ENCODE data around the gene KLHL6.

DNA sequence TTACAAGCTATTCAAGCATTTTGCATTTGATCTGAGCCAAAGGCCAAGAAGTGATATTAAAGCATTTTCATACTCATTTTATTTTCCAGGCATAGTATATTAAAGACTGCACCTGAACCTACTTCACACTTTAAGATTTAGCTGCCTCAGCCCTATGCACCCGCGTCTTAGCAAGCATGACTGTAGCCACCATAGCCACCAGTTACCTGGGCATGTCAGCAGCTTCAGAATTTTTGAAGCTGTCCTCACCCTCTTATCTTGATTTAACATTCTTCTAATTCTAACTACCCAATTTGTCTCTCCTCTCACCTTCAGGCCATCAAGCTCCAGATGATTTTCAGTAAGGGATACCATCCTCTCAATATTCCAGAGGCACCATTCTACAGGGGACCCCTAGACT, 39.1 kb upstream of the KLHL6 start:
- TF ChIP-seq, protein P1, sequence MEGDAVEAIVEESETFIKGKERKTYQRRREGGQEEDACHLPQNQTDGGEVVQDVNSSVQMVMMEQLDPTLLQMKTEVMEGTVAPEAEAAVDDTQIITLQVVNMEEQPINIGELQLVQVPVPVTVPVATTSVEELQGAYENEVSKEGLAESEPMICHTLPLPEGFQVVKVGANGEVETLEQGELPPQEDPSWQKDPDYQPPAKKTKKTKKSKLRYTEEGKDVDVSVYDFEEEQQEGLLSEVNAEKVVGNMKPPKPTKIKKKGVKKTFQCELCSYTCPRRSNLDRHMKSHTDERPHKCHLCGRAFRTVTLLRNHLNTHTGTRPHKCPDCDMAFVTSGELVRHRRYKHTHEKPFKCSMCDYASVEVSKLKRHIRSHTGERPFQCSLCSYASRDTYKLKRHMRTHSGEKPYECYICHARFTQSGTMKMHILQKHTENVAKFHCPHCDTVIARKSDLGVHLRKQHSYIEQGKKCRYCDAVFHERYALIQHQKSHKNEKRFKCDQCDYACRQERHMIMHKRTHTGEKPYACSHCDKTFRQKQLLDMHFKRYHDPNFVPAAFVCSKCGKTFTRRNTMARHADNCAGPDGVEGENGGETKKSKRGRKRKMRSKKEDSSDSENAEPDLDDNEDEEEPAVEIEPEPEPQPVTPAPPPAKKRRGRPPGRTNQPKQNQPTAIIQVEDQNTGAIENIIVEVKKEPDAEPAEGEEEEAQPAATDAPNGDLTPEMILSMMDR (IDR thresholded peaks at IDR 0.05): no peak
- no peak for TF ChIP-seq POLR2A (IDR thresholded peaks at IDR 0.05)

All from tibial nerve (tissue), 3 donors.